Vagina (tissue), 2 donors: ENCODE data around the gene FRS3.

Source experiments
- POLR2A ChIP-seq, 2 donors: fragments of 450-650 bp; IDR thresholded peaks; one replicate each; pipeline ENCODE4 v1.6.1; 2017; ENCODE audit warnings: antibody characterized with exemption in 2 of 2, mild to moderate bottlenecking in 2 of 2, moderate library complexity in 2 of 2
- POLR2AphosphoS5 ChIP-seq, 2 donors: sonication (generic); formaldehyde crosslinking; IDR thresholded peaks; one replicate each; pipeline ENCODE4 v1.9.0; 2017; ENCODE audit warnings: antibody characterized with exemption in 2 of 2, mild to moderate bottlenecking in 2 of 2, low read depth in 1 of 2; ENCODE audit not compliant: insufficient read depth in 1 of 2
- TF ChIP-seq, protein P1 (sequence below), 3 experiments: fragments of 450-650 bp in 2 of 3; fragments of 200-600 bp in 1 of 3; sonication (generic) in 1 of 3; IDR thresholded peaks; one replicate each; pipeline ENCODE4 v1.5.1; 2017 to 2019; ENCODE audit warnings: antibody characterized with exemption in 3 of 3, mild to moderate bottlenecking in 2 of 3, moderate library complexity in 2 of 3

DNA sequence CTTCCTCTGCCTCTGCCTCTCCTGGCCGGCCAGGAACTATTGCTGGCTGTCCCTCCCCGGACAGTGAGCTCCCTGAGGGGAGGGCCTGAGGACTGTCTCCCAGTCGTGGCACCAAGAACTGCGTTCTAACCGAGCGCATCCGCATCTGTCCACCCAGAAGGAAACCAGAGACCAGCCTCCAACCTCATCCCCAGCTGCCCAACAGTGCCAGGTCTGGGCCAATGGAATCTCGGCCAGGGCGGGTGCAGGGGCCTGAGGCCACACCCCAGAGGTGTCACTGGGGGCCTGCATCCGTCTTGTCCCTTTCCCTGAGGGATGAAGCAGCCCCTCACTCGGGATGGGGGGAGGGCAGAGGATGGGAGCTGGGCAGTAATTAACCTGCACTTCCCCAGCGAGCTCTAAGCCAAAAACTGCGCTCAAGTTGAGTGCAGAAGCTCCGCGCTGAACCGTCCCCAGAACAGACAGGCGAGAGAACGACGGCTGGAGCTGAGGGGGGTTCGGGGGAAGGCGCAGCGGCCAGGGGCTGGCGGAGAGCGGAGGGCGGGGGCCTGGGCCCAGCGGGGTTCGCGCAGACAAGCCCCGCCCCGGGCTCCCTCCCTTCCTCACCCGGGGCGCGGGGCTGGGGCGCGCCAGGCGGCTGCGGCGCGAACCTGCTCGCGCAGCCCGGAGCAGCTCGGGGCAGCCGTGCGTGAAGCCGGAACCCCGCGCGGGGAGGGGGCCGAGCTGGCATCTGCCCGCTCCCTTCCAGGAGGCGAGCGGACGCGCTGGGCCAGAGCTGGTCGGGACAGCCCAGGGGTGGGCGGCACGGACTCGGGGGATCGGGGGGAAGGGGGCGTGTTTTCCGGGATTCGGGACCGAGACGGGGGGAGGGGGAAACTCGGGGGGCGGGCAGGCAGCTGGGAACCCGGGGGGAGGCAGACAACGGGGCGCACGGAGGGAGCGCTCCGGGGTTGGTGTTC is 45.7 kb downstream of the FRS3 start:
- TF ChIP-seq, protein P1, sequence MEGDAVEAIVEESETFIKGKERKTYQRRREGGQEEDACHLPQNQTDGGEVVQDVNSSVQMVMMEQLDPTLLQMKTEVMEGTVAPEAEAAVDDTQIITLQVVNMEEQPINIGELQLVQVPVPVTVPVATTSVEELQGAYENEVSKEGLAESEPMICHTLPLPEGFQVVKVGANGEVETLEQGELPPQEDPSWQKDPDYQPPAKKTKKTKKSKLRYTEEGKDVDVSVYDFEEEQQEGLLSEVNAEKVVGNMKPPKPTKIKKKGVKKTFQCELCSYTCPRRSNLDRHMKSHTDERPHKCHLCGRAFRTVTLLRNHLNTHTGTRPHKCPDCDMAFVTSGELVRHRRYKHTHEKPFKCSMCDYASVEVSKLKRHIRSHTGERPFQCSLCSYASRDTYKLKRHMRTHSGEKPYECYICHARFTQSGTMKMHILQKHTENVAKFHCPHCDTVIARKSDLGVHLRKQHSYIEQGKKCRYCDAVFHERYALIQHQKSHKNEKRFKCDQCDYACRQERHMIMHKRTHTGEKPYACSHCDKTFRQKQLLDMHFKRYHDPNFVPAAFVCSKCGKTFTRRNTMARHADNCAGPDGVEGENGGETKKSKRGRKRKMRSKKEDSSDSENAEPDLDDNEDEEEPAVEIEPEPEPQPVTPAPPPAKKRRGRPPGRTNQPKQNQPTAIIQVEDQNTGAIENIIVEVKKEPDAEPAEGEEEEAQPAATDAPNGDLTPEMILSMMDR (IDR thresholded peaks at IDR 0.05), result no peak
- TF ChIP-seq POLR2A (IDR thresholded peaks at IDR 0.05) (peak in 1 of 2 donors; percentile 64), POLR2AphosphoS5 (IDR thresholded peaks at IDR 0.05; ENCODE audit: insufficient read depth in 1 of 2, low read depth in 1 of 2) (peak in 1 of 2 donors; percentile 71)
